ENCODE results near the gene MED20.

MED20 gene

DNA sequence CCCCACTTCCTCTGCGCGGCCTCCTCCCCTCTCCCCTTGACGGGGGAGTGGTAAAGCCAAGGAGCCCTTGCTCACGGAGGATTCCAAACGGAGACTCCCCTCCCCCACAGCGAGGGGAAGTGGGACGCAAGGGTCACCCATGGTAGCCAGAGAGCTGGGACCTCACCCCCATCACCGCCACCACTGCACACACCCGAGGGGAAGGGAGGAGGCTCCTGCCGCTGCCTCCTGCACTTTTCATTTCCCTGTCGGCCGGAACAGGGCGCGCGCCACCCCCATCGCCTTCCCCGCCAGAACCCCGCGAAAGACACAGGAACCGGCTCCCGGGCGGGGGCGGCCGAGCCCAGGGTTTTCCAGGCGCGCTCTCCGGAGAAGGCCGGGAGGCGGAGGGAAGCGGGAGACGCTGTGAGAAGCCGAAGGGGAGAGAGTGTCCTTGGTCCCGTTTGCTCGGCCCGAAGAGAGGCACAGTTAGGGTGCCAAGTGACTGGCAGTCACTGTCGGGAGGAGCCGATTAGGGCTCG is 19.9 kb upstream of the MED20 start:
- DNase-seq: peak; percentile 41 to 49

DNA sequence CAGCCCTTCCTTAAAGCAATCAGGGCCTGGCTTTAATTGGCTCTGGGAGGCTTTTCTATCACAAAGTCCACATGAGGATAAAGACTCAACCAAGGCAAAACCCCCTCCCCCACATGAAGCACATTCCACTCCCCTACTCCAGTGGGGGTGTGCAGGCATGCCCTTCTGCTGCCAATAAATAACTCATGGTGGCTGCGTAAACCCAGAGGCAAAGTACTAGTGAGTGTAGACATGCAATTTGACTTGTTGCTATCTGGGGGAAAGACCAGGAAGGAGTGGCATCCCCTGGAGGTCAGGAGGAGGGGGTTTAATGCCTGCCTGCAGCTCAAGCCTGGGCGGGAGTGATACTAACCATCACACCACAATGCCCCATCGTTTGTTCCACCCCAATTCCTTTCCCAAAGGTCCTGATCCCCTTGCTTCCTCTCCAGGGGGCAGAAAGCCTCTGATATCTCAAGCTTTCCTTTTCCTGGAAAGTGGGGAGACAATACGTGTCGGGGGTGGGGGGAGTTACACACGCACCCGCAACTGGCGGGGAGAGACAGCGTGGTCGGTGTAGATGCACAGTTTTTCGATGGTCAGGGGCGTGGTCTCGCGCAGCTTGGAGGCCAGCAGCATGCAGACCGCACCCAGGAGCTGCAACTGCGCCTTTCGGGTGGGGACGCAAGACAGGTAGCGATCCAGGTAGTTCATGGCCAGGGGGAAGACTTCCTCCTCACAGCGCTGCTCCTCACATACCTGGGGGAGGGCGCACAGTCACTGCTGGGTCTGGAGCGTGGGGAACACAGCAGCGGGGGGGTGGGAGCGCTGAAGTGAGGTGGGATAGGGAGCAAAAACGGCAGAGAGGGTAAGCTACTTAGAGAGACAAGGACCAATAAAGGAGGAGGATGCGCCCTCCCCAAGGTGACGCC is 19.2 kb upstream of the MED20 start:
- peak in 1 of 2 donors; percentile 7 for DNase-seq

DNA sequence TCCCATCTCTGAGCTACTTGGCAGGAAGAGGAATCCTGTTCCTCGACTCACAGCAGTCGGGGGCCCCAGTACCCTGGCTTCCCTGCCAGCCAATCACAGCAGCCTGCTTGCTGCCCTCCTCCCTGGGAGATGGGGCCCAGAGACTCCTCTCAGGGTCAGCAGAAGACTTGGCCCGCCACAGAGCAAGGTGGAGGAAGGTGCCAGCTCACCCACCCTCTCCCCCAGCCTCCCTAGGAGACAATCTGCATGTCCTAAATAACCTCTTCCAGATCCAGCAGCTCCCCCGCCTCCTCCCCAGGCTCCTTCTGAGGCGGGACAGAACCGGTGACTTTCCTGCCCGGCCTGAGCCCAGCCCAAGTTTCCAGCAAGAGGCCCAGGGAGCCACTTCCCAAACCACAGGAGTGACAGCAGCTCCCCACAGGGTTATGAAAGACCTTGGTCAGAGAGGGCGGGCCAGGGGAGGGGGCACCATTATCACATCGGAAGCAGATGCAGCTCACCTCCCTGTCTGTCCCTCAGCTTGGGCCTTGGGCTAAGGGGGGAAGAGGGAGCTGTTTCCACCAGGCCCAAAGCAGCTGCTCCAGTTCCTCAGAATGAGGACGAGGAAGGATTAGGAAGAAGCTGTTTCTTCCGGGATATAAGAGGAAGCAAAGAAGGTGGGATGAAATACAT is 18.4 kb upstream of the MED20 start:
- peak in 1 of 2 donors; percentile 28 for DNase-seq

DNA sequence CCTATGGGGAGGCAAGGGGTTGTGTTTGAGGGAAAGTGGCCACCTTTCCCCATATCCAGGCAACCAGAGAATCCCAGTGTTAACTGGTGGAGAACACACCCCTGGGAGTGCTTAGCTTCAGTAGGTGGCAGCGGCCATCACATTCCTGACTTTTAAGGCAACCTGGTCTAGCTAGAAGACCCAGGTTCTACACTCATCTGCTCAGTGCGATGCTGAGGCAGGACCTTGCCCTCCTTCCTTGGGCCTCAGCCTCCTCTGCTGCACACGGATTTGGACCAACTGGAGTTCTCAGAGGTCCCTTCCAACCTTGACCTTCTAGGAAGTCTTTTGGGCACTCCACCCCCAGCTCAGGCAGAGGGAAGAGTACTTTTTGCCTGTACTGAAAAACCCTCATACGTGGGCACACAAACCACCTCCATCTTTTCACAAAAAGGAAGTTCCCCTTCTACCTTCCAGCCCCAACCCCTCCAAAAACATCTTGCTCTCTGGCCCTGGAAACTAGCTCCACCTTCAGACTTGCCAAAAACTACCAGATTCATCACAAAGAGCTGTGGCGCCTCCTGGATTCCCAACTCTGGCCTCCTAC is 17.7 kb upstream of the MED20 start:
- DNase-seq: no peak

DNA sequence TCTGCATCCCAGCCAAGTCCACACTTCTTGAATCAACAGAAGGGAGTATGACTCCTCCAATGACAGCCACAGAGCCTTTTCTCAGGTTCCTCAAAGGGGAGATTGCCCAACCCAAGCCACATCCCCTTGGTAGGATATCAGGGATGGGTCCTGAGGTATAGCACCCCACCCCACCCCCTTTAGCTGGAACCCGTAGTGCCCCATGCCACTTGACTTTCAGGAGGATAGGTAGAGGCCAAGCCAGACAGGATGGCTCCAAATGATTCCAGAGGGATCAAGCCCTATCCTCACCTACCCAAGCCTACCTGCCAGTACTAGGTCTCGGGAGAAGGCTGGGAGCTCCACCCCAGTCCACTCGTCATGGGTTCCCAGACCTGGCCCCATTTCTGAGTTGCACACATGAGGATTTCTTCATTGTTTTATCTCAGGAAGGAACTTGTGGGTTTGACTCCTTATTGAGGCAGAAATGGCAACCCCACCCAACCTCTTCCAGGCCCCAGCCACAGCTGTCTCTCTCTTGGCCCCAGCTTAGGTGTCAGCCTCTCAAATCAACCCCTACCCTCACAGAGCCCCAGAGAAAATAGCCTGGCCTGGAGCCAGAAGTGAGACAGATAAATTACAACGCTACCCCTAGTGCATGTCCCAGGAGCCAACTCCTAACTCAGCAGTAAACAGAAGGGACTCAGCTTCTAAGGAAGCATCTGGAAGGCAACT is 17.1 kb upstream of the MED20 start:
- DNase-seq: peak; percentile 35 to 41

DNA sequence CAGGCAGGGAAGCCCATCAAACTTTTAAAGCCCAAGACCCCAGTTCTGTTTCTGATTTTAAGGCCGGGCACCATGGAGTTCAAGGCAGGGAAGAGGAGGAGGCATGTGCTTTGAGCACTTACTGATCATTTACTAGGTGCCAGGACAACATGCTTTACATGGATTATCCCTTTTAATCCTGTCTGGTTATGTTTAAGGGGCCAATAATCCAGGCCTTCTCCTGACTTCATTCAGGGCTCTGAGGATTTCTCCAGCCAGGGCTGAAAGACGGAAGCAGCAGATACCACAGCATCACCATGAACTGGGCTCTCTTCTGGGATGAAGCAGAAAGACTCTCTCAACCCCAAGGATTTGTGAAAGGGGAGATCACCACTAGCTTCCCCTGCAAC is 16.5 kb upstream of the MED20 start:
- no peak for DNase-seq

DNA sequence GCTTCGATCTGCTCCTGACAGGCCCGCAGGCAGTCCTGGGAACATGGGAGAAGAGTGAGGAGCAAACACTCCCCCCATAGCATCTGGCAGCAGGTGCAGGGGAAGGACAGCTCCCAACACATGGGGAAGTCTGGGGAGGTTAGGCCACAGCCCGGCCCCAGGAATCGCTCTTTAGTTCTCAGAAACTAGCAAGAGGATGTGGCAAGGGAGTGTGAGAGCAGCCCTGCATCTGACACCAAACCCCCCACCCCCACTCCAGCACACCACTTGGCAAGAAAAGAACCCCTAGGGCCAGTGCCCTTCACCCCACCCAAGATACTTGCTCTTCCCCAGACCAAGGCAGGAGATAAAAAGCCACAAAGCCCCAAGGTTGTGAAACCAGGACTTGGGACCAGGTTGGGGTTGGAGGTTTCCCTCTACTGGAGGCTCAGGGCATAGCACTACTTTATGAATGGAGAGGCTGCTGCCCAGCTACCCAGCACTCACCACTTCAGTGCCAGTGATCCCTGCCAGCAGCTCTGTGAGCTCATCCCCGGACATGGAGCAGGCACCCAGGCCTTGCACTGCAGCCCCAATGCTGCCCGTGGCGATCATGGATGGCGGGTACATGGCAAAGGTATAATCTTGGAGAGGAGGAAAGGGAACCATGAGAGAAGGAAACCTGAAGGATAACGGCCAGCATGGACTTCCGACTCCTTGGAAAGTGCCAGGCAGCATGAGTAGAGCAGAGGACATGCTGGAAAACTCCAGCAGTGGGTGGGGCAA is 15.3 kb upstream of the MED20 start:
- peak; percentile 61 to 64 for DNase-seq

DNA sequence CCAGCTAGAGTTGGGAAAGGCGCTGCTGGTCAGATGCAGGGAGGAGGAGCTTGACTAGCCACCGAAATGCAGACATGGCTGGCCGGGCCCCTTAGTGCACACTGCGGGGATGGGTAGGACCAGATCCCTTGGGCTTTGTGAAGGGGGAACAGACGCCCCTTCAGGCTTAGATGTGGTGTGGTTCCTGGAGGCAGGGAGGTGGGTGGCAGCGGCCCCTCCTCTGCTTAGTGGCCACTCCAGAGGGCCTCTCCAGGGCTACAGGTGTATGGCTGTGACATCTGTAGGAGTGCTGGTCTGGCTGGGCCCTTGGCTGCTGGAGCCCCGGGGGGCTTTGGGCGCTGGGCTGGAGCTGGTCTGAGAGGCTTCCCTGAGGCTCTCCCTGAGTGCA is 14.7 kb upstream of the MED20 start:
- DNase-seq: no peak

DNA sequence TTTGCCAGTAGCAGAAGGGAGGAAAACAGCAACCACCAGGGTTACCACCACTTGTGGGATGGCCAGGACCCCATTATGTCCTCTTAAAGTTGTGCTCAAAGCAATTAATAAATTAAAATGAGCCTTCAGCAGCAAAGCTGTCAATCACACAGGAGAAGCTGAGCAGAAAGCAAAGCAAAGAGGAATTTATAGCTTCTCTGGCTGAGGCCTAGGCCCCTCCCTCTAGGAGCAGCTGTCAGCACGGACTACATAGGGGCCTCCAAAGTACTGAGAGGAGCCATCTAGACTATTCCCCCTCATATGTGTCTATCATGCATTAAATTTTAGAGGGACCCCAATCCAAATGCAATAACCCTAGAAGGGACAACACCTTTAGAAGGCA is 14.2 kb upstream of the MED20 start:
- DNase-seq: no peak

DNA sequence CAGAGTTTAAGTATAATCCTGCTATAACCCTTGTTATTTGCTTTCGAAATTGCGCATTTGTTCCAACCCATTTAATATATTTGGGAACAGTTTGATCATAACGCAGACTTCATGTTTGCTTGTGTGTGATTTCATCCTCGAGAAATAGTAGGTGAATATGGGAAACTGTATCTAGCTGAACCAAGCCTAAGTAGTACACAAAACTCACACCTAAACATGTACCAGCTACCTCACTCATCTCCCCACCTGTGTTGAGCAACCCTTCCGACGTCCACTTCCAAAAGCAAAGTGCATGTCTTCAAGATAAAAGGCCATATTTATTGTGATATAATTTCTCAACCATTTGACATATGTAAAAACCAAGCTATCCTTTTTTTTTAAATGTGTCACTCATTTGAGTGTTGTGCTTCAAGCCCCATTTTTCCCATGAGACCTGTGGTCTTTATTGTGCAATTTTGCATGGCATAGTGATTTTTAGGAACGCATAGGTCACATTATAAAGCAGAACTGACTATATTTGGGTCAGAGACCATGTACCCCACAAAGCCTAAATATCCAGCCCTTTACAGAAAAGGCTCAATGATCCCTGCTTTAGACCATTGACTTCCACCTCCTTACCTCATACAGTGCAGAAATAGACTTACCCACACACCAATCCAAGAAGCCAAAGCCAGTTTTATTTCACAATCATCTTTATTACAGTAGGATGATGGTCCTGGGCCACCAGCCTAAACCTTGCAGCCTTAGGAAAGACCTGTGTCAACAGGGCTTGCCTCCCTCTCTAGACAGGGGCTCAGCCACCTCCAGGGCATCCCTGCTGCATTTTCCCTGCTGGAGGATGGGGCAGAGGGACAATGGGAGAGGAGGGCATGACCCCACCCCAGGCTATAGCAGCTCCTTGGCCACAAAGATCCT is 13.6 kb upstream of the MED20 start:
- no peak for DNase-seq

DNA sequence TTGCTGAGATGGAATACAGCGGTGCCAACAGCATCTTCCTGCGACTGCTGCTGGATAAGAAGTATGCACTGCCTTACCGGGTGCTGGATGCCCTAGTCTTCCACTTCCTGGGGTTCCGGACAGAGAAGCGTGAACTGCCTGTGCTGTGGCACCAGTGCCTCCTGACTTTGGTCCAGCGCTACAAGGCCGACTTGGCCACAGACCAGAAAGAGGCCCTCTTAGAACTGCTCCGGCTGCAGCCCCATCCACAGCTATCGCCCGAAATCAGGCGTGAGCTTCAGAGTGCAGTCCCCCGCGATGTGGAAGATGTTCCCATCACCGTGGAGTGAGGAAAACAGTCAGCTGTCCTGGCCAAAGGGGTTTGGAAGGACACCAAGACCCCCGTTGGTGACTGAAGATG is 11.4 kb upstream of the MED20 start:
- DNase-seq: no peak

DNA sequence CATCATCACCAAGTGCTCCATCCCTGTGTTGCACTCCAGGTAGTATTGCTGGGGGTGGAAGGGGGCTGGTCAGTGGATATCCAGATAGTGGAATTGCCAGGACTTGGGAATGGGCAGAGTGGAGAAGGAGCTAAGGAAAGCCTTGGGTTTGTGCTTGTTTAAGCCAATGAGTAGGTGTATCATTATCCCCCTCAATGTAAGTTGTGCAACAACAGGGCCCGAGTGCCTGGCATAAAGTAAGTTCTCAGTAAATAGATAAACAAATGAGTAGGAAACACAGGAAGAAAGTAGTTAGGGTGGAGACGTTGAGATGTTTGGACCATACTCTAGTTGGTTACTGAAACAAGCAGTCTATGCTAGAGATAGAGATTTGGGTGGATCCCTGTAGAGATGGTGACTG is 10.9 kb upstream of the MED20 start:
- no peak for DNase-seq

DNA sequence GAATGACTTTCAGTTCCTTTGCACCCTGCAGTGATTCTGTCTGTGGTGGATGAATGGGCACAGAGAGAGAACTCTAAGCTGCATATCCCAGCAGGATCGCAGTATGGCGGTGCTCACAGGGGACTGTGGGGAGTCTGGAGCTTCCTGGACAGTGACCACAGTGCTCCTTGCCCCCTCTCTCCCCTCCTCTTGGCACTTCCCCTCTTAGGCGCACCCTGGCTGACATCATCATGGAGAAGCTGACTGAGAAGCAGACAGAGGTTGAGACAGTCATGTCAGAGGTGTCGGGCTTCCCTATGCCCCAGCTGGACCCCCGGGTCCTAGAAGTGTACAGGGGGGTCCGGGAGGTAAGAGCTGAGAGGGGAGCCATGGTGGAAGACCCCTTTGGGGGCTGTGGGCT is 9.0 kb upstream of the MED20 start:
- DNase-seq: no peak

DNA sequence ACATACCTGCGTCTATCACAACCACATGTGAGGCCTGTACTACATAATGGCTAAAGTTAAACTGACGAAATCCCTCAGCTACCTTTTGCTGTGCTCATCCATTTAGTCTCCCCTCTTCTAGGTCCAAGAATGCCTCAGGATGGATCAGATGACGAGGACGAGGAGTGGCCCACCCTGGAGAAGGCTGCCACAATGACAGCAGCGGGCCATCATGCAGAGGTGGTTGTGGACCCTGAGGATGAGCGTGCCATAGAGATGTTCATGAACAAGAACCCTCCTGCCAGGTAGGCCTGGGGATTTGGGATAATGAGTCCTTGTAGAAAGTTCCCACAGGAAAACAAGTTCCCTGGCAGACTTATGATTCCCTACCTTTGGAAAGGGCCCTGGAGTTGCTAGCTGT is 6.3 kb upstream of the MED20 start:
- DNase-seq: no peak

DNA sequence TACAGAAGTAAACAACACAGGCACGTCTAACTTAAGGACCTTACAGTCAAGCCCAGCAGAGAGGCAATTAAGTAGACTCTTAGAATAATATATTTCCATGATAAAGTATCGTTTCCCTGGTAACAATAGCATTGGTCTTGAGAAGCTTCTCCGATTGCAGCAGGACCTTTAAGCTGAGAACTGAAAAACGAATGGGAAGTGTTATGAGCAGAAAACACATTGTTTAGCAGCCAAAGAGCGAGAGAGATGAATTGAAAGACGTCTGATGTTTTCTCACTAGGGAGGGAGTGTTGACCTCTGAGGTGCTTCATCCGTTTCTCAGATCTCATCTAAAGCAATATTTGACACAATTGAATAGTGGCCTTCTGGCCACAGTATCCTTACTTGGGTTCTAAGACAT is 1.2 kb upstream of the MED20 start:
- DNase-seq: no peak

DNA sequence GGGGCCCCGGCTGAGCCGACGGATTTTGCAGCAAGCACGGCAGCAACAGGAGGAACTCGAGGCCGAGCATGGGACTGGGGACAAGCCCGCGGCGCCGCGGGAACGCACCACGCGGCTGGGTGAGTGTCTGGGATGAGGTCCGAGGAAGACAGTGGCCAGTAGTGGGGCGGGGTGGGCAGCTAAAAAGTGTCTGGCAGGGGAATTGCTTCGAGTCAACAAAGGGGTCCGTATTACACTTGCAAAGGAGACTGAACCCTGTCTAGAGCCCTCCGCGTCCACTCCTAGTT is 716 bp upstream of the MED20 start:
- no peak for DNase-seq

DNA sequence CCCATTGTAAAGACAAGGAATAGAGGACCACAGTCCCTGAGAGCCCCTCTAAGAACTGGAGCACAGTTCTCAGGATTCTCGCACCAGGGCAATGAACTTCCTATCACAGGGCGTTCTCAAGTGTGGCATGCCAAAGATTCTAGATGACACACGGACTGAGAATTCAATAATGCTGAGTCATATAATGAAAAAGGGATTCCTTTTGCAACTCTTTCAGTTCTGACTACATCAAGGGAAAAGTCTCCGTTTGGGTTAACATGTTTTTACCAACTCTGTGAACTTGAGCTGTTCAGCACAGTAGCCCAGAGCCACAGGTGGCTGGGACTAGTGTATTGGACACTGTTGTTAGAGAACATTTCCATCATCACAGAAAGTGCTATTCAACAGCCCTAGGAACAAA is 3.4 kb downstream of the MED20 start:
- no peak for DNase-seq

DNA sequence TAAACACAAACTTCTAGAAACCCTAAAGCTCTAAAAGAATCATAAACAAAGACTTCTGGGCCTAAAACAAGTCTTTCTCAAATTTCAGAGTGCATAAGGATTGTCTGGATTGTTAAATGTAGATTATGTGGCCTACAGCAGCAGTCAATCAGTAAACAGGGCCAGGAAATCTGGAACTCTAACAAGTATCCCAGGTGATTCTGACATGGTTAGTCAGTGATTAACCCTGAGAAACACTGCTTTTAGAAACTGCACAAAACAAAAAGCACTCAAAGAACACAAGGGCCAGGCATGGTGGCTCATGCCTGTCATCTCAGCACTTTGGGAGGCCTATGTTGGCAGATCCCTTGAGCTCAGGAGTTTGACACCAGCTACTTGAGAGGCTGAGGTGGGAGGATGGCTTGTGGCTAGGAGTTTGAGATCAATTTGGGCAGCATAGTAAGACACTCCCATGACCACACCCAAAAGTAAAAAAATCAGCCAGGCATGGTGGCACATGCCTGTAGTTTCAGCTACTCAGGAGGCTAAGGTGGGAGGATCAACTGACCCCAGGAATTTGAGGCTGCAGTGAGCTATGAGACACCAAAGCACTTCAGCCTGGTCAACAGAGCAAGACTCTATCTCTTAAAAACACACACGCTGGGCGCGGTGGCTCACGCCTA is 5.9 kb downstream of the MED20 start:
- no peak for DNase-seq

DNA sequence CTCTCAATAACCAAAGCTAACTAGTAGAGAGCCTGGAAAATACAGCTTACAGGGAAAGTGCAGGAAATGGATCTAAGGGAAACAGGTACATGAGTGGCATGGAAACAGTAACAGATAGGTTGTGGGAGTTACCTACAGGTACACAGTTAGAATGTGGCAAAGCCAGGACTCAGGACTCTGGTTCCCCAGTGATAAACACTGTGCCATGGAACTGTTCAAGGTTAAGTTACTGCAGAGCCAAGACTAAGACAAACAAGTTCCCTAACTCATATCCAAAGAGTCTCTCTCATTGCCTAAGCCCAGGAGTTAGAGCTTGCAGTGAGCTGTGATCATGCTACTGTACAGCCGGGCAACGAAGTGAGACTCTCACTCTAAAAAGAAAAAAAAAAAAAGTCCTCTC is 6.6 kb downstream of the MED20 start:
- DNase-seq: no peak

DNA sequence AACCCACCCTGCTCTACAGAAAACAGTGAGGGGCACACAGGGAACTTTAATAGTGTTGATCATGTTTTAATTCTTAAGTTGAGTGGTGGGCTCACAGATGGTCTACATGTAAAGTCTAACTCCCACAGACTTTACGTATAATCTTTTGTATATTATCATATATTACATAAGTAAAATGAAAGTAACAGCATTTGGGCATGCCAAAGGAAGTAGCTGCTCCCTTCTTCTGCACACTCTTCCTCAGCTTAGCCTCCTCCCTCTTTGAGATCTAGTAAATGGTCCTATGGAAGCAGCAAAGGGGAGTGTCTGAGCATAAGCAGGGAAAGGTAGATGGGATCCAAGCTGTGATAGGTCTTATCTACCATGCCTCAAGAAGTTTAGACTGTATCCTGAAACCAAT is 11.2 kb downstream of the MED20 start:
- no peak for DNase-seq

All from activated CD4-positive, alpha-beta T cell treated with anti-CD3 and anti-CD28 coated beads for 4 hours (primary cell).